GM21390 (cell line): Measurements from ENCODE around the gene IRAK3.
"Not testable (repeated sequence)": the region's sequence is repeated elsewhere in the genome, so short reads cannot be mapped to it uniquely, and the experiment has no call there.

ENCODE experiments used
- ATAC-seq: cut with Tn5 transposase; IDR thresholded peaks from one replicate; pipeline ENCODE4 v1.9.1; 2021; ENCODE audit not compliant: unreplicated experiment

Gene IRAK3

GRCh38 chr12:66170606-66171005 lies 18.4 kb upstream of the IRAK3 start:
- ATAC-seq, result no peak

GRCh38 chr12:66174391-66175325 lies 14.4 kb upstream of the IRAK3 start:
- not testable (repeated sequence) for ATAC-seq

- ATAC-seq, result no peak
Measured at GRCh38 chr12:66176105-66176900, 12.7 kb upstream of the IRAK3 start.

GRCh38 chr12:66182956-66183355 lies 6.1 kb upstream of the IRAK3 start:
- ATAC-seq, result no peak

DNA sequence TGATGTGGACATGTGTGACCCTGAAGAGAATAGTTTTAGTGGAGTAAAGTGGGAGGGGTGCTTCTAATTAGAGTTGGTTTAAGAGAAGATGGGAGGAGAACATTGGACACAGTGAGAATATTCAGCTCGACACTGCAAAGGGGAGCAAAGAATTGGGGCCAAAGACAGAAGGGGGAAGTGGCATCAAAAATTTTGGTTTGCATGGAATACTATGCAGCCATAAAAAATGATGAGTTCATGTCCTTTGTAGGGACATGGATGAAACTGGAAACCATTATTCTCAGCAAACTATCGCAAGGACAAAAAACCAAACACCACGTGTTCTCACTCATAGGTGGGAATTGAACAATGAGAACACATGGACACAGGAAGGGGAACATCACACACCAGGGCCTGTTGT lies 4.2 kb upstream of the IRAK3 start:
- not testable (repeated sequence) for ATAC-seq

- no peak for ATAC-seq
Measured at GRCh38 chr12:66187036-66187435, 2.0 kb upstream of the IRAK3 start.

DNA sequence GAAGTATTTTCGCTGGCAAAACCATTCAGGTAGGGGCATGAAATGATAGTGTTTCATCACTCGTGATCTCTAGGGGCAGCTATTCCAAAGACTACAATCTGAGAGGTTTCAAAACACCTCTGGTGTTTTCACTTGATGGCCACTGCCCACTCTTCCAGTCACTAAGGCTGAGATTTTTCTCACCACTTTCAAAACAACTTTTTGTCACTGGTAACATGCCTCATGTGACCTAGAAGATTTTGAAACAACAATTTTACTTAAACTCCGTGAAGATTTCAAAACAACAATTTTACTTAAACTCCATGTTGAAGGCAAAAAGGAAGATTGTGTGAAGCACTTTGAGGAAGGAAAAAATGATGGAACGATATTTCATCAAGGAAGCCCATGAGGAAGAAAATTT lies 1.2 kb upstream of the IRAK3 start:
- no peak for ATAC-seq

GRCh38 chr12:66189486-66189843 lies 451 bp downstream of the IRAK3 start:
- ATAC-seq, result no peak

DNA sequence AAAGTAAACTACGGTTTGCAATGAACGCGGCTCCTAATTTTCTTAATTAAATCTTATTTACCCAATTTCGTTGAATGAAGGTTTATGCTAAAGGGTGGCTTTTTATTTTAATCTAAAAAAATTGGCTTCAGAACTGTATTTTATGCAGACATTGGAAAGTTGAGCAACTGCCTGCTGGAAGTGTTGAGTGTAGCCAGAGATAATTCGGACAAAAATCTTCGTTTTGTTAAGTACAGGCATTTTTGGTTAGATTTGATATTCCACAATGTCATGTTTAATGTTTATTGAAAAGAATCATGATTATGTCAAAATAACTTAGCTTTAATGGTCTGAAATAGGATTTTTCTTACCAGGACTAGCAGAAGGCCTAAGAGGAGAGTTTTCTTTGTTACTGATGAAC lies 875 bp downstream of the IRAK3 start:
- no peak for ATAC-seq

- no peak for ATAC-seq
Measured at GRCh38 chr12:66190519-66191370, 1.7 kb downstream of the IRAK3 start.

DNA sequence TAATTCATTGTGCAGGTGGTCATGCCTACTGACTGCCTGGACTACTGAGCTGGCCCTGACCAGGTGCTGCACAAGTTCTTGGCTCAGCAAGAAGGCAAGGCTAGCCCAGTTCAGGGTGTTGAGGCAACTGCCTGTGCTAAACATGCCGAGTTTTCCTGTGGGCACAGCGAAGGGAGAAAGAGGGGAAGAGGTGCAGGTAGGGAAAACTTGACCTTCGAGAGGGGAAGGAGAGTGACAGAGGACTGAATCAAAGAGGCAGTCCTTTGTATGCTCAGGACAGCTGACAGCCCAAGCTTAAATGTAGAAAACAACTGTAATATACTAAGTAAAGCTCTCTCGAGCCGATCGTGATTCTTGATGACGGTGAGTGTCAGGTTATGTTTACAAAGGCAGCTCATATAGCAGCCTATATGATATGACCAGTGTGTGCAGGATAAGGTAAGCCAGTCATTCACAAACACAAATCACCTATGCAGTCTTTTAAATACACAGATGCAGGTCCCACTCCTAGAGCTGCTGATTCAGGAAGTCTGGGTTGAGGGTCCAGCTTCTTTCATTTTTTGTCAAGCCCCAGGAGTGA lies 2.6 kb downstream of the IRAK3 start:
- ATAC-seq, result no peak

GRCh38 chr12:66194122-66194521 lies 5.1 kb downstream of the IRAK3 start:
- ATAC-seq, result no peak

- no peak for ATAC-seq
Measured at GRCh38 chr12:66195242-66195641, 6.2 kb downstream of the IRAK3 start.

DNA sequence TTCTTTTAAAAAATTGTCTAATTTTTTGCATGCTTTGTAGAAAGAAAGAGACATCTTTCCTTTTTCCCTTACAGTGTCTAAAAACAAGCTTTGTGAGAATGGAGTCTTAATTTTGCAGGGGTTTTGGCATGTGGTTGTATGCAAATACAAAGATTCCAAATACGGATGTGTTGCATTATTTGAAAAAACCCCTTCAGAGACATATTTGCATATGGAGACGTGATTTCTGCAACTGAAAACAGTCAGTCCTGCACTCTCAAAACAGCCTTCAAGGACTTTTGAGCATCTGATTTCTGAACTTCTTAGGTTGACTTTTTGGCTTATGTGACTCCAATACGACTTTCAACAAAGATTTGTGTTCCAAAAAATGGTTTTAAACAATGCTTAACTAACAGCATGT lies 7.8 kb downstream of the IRAK3 start:
- peak; percentile 93 for ATAC-seq

DNA sequence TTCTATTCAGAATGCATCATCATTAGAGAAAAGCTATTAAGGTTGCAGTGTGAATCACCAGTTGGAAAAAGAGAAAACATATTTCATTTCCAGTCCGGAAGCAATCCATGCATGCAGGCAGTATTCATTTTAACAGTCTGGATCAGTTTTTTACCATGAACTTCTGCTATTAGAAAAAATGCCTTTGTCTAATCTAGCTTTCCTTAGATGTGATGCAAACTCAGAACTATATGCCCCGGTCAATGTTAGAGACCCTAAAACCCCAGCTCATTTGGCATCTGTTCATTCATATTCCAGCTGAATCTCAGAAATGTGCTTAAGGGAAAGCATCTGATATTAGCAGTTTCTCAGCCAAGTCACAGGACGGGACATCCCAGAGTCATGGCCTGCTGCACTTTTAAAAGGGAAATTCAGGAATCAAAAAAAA lies 8.5 kb downstream of the IRAK3 start:
- ATAC-seq, result no peak

- no peak for ATAC-seq
Measured at GRCh38 chr12:66199141-66199540, 10.1 kb downstream of the IRAK3 start.

DNA sequence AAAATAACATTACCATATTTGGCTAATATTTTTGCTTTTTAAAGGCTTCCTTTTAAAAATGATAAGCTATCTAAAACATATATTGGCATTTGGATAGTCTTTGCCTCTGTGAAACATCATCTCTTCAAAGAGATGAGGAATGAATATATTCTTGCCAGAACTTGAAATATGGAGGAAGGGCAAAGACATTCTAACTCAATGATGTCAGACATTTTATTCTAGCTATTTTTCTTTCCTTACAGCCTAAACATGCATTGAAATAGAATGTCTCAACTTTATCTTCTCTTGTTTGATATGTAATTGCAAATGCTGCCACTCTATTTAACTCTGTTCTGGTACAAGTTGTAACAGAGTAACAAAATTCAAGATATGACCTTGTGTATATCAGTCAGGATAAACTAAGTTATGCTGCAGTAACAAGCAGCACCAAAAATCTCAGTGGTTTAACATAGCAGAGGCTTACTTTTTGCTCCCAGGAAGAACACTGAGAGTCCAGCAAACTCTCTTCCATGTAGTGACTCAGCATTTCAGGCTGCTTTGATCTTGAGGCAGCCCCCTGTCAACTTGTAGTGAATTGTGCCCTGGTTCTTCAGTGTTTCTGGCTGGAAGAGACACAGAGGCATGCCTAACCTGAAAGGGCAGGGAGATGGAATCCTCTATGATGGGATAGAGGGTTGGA lies 11.0 kb downstream of the IRAK3 start:
- no peak for ATAC-seq

DNA sequence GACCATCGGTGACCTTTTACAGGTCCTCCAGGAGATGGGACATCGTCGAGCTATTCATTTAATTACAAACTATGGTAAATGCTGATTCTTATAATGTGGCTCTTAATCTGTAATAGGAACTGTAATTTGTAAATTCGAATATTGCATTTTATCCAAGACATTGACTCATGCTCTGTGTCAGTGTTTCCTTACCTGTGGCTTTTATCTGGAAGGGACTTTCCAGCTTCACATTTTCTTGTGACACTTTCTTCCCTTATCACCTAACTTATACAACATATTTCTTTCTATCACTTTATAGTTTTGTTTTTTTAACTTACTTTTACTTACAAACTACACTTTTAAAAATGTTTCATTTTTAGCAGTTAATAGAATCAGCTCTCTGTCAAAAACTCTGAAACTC lies 14.8 kb downstream of the IRAK3 start:
- ATAC-seq, result no peak

DNA sequence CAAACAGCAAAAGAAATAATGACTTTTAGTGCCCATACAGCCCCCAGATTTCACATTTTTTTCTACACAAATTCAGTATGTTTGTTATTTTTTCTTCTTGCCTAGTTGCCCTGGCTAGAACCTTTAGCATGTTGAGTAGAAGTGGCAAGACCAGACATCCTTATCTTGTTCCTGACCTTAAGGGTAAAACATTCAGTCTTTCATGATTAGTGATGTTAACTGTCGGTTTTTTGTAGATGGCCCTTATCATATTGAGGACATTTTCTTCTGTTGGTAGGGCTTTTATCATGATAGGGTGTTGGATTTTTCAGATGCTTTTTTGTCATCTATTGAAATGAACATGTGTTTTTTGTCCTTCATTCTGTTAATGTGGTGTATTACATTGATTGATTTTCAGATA lies 17.1 kb downstream of the IRAK3 start:
- no peak for ATAC-seq

- no peak for ATAC-seq
Measured at GRCh38 chr12:66210840-66211239, 21.8 kb downstream of the IRAK3 start.
